Left ventricle myocardium inferior (tissue), 1 donor: ENCODE measurements around the gene TRIM38. TPM values are rescaled to one million over a fixed set of nuclear protein-coding genes. Genes with fewer than 3 reads are reported as not detected.

Experiments used
- DNase-seq: peaks from one replicate; pipeline ENCODE4 v3.0.0-alpha.2; 2020
- H3K27ac ChIP-seq: fragments of 200-600 bp; replicated peaks from 2 replicates; pipeline ENCODE4 v1.8.0; 2021
- H3K27me3 ChIP-seq: fragments of 200-600 bp; 2 replicates; pipeline ENCODE4 v1.8.0; 2021; ENCODE audit warnings: low read depth
- H3K36me3 ChIP-seq: fragments of 200-600 bp; 2 replicates; pipeline ENCODE4 v1.8.0; 2021
- H3K4me1 ChIP-seq: fragments of 200-600 bp; 2 replicates; pipeline ENCODE4 v1.8.0; 2021
- H3K4me3 ChIP-seq: fragments of 200-600 bp; 2 replicates; pipeline ENCODE4 v1.8.0; 2021; ENCODE audit warnings: mild to moderate bottlenecking, moderate library complexity
- H3K9me3 ChIP-seq: fragments of 200-600 bp; replicated peaks from 2 replicates; pipeline ENCODE4 v1.8.0; 2021
- intact Hi-C: fragments of 100-400 bp; cut with micrococcal nuclease; formaldehyde crosslinking; loops from one replicate; pipeline ENCODE4 v1.11.0; 2022
- total RNA-seq: library from RNA; stranded (reverse); fragmentation: NEBNext Ultra II Directional; extraction: Animal tissue kit (Norgen Biotek cat#: 25700); gene quantifications from one replicate; pipeline ENCODE4 v1.2.1, GENCODE V29; 2021
- TF ChIP-seq, protein P1 (sequence below): fragments of 200-600 bp; IDR thresholded peaks from 2 replicates; pipeline ENCODE4 v1.8.0; 2021; ENCODE audit warnings: antibody characterized with exemption, mild to moderate bottlenecking, borderline replicate concordance
- donor health status: DM: no; HTN: yes; CAD: no; lungs with severe emphysema.

Gene TRIM38
- total RNA-seq, 1 donor from 2014 or later = 2.2 TPM

DNA sequence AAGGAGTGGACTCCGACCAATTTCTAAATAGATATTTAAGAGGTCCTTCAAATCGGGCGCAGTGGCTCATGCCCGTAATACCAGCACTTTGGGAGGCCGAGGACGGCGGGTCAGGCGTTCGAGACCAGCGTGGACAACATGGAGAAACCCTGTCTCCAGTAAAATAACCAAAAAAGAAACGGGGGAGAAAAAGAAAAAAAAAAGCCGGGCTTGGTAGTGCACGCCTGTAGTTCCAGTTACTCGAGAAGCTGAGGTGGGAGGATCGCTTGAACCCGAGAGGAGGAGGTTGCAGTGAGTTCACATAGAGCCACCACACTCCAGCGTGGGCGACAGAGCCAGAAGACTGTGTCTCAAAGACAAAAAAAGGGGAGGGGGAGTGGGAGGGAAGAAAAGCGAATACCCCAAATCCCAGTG is 71.3 kb downstream of the TRIM38 start:
- H3K4me3 ChIP-seq = peak overlapping the region; percentile 70
- TF ChIP-seq, protein P1, sequence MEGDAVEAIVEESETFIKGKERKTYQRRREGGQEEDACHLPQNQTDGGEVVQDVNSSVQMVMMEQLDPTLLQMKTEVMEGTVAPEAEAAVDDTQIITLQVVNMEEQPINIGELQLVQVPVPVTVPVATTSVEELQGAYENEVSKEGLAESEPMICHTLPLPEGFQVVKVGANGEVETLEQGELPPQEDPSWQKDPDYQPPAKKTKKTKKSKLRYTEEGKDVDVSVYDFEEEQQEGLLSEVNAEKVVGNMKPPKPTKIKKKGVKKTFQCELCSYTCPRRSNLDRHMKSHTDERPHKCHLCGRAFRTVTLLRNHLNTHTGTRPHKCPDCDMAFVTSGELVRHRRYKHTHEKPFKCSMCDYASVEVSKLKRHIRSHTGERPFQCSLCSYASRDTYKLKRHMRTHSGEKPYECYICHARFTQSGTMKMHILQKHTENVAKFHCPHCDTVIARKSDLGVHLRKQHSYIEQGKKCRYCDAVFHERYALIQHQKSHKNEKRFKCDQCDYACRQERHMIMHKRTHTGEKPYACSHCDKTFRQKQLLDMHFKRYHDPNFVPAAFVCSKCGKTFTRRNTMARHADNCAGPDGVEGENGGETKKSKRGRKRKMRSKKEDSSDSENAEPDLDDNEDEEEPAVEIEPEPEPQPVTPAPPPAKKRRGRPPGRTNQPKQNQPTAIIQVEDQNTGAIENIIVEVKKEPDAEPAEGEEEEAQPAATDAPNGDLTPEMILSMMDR = no peak
- H3K9me3 ChIP-seq = no peaks in the 10 kb centered on the region
- no peak for DNase-seq
- H3K4me1 ChIP-seq = peaks cover 25% of the 10 kb centered on the region
- H3K27me3 ChIP-seq = no peaks in the 10 kb centered on the region
- H3K36me3 ChIP-seq = no peaks in the 10 kb centered on the region
- intact Hi-C loops = no loop called here
- peak overlapping the region; percentile 89 for H3K27ac ChIP-seq

DNA sequence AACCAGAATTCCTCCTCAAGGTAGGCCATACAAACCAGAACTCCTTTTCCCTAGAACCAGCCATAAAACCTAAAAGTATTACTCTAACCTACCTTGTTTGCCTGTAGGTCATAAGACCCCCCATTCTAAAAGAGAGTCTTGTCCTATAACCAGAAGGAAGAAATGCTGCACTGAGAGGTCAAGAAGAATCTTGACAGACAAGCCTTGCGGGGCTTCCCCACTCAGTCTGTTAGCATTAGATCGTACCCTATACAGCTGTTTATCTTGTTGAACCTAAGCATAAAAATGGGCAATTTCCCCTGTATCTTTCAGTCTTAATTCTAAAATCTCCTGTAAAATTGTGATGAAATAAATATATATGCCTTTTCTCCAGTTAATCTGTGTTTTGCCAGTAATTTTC is 72.3 kb downstream of the TRIM38 start:
- intact Hi-C loops = no loop called here
- peaks cover 25% of the 10 kb centered on the region for H3K4me1 ChIP-seq
- no peak for DNase-seq
- no peak overlapping the region for H3K4me3 ChIP-seq
- TF ChIP-seq, protein P1 = no peak
- H3K27me3 ChIP-seq = no peaks in the 10 kb centered on the region
- H3K27ac ChIP-seq = no peak overlapping the region
- no peaks in the 10 kb centered on the region for H3K36me3 ChIP-seq
- no peaks in the 10 kb centered on the region for H3K9me3 ChIP-seq

Other genes starting within 250 kb of the TRIM38 start
- not detected for gene SLC17A4, start 208.1 kb upstream of the TRIM38 start, total RNA-seq
- not detected for gene SLC17A1, start 130.8 kb upstream of the TRIM38 start, total RNA-seq
- not detected for gene SLC17A3, start 88.6 kb upstream of the TRIM38 start, total RNA-seq
- not detected for gene SLC17A2, start 32.1 kb upstream of the TRIM38 start, total RNA-seq
- gene HFE, start 124.6 kb downstream of the TRIM38 start, total RNA-seq = 3.4 TPM